Measurements from ENCODE around the gene SLC5A6.

- no peak for TF ChIP-seq ZNF623 (tag by site-specific recombination; IDR thresholded peaks at IDR 0.05)
- TF ChIP-seq CTCF (tag by site-specific recombination; IDR thresholded peaks at IDR 0.05) = no peak
- no peak for TF ChIP-seq TCF7L2 (IDR thresholded peaks at IDR 0.05; ENCODE audit: borderline replicate concordance, low read depth, low read length)
- TF ChIP-seq YY1 (tag by site-specific recombination; IDR thresholded peaks at IDR 0.05) = no peak
- TF ChIP-seq PRDM1 (tag by site-specific recombination; IDR thresholded peaks at IDR 0.05) = no peak
- TF ChIP-seq ZBTB26 (tag by site-specific recombination; optimal IDR thresholded peaks at IDR 0.05) = no peak
- no peak for TF ChIP-seq PRDM6 (tag by site-specific recombination; IDR thresholded peaks at IDR 0.05)
- TF ChIP-seq HOXD13 (CRISPR knock-in tag; IDR thresholded peaks at IDR 0.05; ENCODE audit: borderline replicate concordance) = no peak
- TF ChIP-seq ZNF639 (tag by site-specific recombination; IDR thresholded peaks at IDR 0.05) = no peak
- no peak for TF ChIP-seq ZBTB11 (tag by site-specific recombination; conservative IDR thresholded peaks at IDR 0.05; ENCODE audit: low read depth)
- no peak for TF ChIP-seq YY2 (tag by site-specific recombination; IDR thresholded peaks at IDR 0.05)
- TF ChIP-seq ZNF558 (tag by site-specific recombination; IDR thresholded peaks at IDR 0.05) = no peak
- no peak for TF ChIP-seq GLI2 (tag by site-specific recombination; IDR thresholded peaks at IDR 0.05; ENCODE audit: borderline replicate concordance, low read depth)
Observed at GRCh38 chr2:27245116-27245515, 33.0 kb upstream of the SLC5A6 start.
